ENCODE results near the gene FOXO3.

- TF ChIP-seq CTCF (IDR thresholded peaks at IDR 0.05) (peak in 1 of 3 experiments; percentile 29), POLR2A (IDR thresholded peaks at IDR 0.05) (no peak)
Measured at GRCh38 chr6:108565893-108566292, 5.2 kb downstream of the FOXO3 start.

Data from testis (tissue), 2 donors.